IMR-90 (cell line): ENCODE results near the gene KLHL42.

ENCODE experiments used
- BHLHE40 ChIP-seq: fragments of 150-350 bp; IDR thresholded peaks from 2 replicates; pipeline ENCODE4 v1.6.1; 2016; ENCODE audit warnings: mild to moderate bottlenecking, low read depth, low read length
- CEBPB ChIP-seq: IDR thresholded peaks from 2 replicates; pipeline ENCODE4 v1.6.1; 2012; ENCODE audit warnings: low read depth, low read length, improper control_type of control experiment
- FOS ChIP-seq: fragments of 150-350 bp; IDR thresholded peaks from 2 replicates; pipeline ENCODE4 v1.6.1; 2016; ENCODE audit warnings: low read depth, low read length
- MXI1 ChIP-seq: IDR thresholded peaks from 2 replicates; pipeline ENCODE4 v1.6.1; 2012; ENCODE audit warnings: low read depth, mild to moderate bottlenecking, low read length, moderate library complexity, borderline replicate concordance
- POLR2A ChIP-seq: IDR thresholded peaks from 2 replicates; pipeline ENCODE4 v1.6.1; 2012; ENCODE audit warnings: mild to moderate bottlenecking, low read depth, low read length
- RAD21 ChIP-seq: IDR thresholded peaks from 2 replicates; pipeline ENCODE4 v1.6.1; 2012; ENCODE audit warnings: low read length, improper control_type of control experiment
- RCOR1 ChIP-seq: IDR thresholded peaks from 2 replicates; pipeline ENCODE4 v1.6.1; 2012; ENCODE audit warnings: mild to moderate bottlenecking, low read length, improper control_type of control experiment; ENCODE audit not compliant: insufficient replicate concordance
- RFX5 ChIP-seq: IDR thresholded peaks from 2 replicates; pipeline ENCODE4 v1.8.0; 2012; ENCODE audit warnings: low read depth, mild to moderate bottlenecking, low read length, moderate library complexity
- SMC3 ChIP-seq: fragments of 150-350 bp; IDR thresholded peaks from 2 replicates; pipeline ENCODE4 v1.6.1; 2016; ENCODE audit warnings: low read depth, mild to moderate bottlenecking, antibody characterized with exemption, low read length, moderate library complexity
- USF2 ChIP-seq: fragments of 150-350 bp; IDR thresholded peaks from 2 replicates; pipeline ENCODE4 v1.6.1; 2017; ENCODE audit warnings: mild to moderate bottlenecking, antibody characterized with exemption, low read length, low read depth
- TF ChIP-seq, protein P1 (sequence below): conservative IDR thresholded peaks from 2 replicates; pipeline ENCODE4 v1.5.1; 2012; ENCODE audit warnings: mild to moderate bottlenecking, low read depth, low read length, improper control_type of control experiment

DNA sequence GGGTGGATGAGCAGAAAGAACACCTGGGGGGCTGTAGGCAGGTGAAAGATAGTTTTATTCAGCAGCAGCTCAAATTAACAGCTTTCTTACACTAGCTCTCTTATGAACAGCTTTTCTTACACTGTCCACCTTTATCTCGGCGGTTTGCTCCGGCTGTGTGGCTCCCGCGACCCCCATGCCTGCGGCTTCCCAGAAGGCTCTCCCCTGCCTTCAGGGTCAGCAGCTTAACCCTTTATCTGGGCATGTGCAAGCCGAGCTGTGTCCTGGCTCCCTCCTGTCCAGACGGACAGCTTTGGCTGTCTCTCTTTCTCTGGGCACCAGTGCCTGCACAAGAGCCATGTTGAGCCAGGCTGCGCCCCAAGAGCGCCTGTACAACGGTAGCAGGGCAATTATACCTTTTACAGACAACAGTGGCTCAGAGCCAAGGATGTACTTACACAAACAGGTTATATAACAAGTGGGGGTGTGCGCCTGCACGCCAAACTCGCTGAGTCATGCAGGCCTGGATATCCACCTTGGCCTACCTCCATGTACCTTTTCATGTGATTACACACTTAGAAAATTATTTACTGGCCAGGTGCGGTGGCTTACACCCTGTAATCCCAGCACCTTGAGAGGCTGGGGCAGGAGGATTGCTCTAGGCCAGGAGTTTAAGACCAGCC is 28.5 kb upstream of the KLHL42 start:
- TF ChIP-seq POLR2A: no peak
- TF ChIP-seq, protein P1, sequence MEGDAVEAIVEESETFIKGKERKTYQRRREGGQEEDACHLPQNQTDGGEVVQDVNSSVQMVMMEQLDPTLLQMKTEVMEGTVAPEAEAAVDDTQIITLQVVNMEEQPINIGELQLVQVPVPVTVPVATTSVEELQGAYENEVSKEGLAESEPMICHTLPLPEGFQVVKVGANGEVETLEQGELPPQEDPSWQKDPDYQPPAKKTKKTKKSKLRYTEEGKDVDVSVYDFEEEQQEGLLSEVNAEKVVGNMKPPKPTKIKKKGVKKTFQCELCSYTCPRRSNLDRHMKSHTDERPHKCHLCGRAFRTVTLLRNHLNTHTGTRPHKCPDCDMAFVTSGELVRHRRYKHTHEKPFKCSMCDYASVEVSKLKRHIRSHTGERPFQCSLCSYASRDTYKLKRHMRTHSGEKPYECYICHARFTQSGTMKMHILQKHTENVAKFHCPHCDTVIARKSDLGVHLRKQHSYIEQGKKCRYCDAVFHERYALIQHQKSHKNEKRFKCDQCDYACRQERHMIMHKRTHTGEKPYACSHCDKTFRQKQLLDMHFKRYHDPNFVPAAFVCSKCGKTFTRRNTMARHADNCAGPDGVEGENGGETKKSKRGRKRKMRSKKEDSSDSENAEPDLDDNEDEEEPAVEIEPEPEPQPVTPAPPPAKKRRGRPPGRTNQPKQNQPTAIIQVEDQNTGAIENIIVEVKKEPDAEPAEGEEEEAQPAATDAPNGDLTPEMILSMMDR: no peak
- TF ChIP-seq MXI1: no peak
- no peak for TF ChIP-seq USF2
- TF ChIP-seq FOS: no peak
- TF ChIP-seq SMC3: no peak
- TF ChIP-seq RFX5: no peak
- no peak for TF ChIP-seq RCOR1
- TF ChIP-seq BHLHE40: no peak
- no peak for TF ChIP-seq CEBPB
- no peak for TF ChIP-seq RAD21
